ENCODE measurements around the gene KDF1.

KDF1 gene

GRCh38 chr1:26960625-26960966 is 328 bp upstream of the KDF1 start:
- Histone ChIP-seq H4K20me1 (ENCODE audit: insufficient read depth, low read length, poor library complexity, severe bottlenecking) (no peaks in the 10 kb centered on the region), H3K79me2 (ENCODE audit: insufficient read depth, low read length) (no peaks in the 10 kb centered on the region), H3K36me3 (ENCODE audit: insufficient read depth, low read length) (no peaks in the 10 kb centered on the region), H3K4me3 (ENCODE audit: low read length, poor library complexity, severe bottlenecking) (no peak overlapping the region), H3K9me3 (ENCODE audit: insufficient read depth, low read depth, low read length) (no peaks in the 10 kb centered on the region), H3F3A (ENCODE audit: low read depth) (no peaks in the 10 kb centered on the region), H3K9me2 (replicated peaks; ENCODE audit: low read depth, low read length) (no peaks in the 10 kb centered on the region), H3K27me3 (ENCODE audit: insufficient read depth, low read length, poor library complexity, severe bottlenecking) (no peaks in the 10 kb centered on the region), H2AFZ (ENCODE audit: low read length) (no peak overlapping the region), H3K9ac (ENCODE audit: low read depth, low read length, poor library complexity, severe bottlenecking) (no peak overlapping the region), H3K4me1 (ENCODE audit: insufficient read depth, low read length, poor library complexity, severe bottlenecking) (peaks cover 5% of the 10 kb centered on the region), H3K4me2 (ENCODE audit: low read depth, low read length, poor library complexity, severe bottlenecking) (no peak overlapping the region)
- no peak for TF ChIP-seq EZH2phosphoT487 (IDR thresholded peaks at IDR 0.05; ENCODE audit: borderline replicate concordance)
- TF ChIP-seq, protein P1, sequence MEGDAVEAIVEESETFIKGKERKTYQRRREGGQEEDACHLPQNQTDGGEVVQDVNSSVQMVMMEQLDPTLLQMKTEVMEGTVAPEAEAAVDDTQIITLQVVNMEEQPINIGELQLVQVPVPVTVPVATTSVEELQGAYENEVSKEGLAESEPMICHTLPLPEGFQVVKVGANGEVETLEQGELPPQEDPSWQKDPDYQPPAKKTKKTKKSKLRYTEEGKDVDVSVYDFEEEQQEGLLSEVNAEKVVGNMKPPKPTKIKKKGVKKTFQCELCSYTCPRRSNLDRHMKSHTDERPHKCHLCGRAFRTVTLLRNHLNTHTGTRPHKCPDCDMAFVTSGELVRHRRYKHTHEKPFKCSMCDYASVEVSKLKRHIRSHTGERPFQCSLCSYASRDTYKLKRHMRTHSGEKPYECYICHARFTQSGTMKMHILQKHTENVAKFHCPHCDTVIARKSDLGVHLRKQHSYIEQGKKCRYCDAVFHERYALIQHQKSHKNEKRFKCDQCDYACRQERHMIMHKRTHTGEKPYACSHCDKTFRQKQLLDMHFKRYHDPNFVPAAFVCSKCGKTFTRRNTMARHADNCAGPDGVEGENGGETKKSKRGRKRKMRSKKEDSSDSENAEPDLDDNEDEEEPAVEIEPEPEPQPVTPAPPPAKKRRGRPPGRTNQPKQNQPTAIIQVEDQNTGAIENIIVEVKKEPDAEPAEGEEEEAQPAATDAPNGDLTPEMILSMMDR (conservative IDR thresholded peaks at IDR 0.05; ENCODE audit: low read length), result no peak

GRCh38 chr1:26959270-26959669 is 998 bp downstream of the KDF1 start:
- Histone ChIP-seq H3K9ac (ENCODE audit: low read depth, low read length, poor library complexity, severe bottlenecking) (no peak overlapping the region), H3K79me2 (ENCODE audit: insufficient read depth, low read length) (no peaks in the 10 kb centered on the region), H3K36me3 (ENCODE audit: insufficient read depth, low read length) (no peaks in the 10 kb centered on the region), H3K27me3 (ENCODE audit: insufficient read depth, low read length, poor library complexity, severe bottlenecking) (no peaks in the 10 kb centered on the region), H4K20me1 (ENCODE audit: insufficient read depth, low read length, poor library complexity, severe bottlenecking) (no peaks in the 10 kb centered on the region), H3K4me3 (ENCODE audit: low read length, poor library complexity, severe bottlenecking) (no peak overlapping the region), H3K9me3 (ENCODE audit: insufficient read depth, low read depth, low read length) (no peaks in the 10 kb centered on the region), H3K9me2 (replicated peaks; ENCODE audit: low read depth, low read length) (no peaks in the 10 kb centered on the region), H3K4me1 (ENCODE audit: insufficient read depth, low read length, poor library complexity, severe bottlenecking) (peaks cover 5% of the 10 kb centered on the region), H3K4me2 (ENCODE audit: low read depth, low read length, poor library complexity, severe bottlenecking) (no peak overlapping the region), H2AFZ (ENCODE audit: low read length) (no peak overlapping the region), H3F3A (ENCODE audit: low read depth) (no peaks in the 10 kb centered on the region)
- TF ChIP-seq EZH2phosphoT487 (IDR thresholded peaks at IDR 0.05; ENCODE audit: borderline replicate concordance), result no peak
- TF ChIP-seq, protein P1 (conservative IDR thresholded peaks at IDR 0.05; ENCODE audit: low read length), result no peak

DNA sequence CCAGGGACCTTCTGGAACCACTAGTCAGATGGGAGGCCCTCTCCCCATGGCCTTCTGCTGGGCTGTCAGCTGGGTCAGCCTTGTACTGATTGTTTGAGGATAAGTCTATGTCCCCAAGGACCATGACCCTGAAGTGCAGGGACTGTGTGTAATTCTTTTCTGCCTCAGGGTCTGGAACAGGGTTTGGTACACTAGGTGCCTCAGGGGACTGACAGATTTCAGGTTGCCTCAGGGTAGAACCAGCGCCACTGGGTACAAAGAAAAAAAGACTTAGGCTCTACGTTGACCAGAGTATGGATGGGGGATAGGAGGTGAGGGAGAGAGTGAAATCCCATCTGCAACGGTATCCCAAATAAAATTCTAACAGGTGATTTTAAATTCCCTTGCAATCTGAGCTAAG is 3.0 kb downstream of the KDF1 start:
- no peak overlapping the region for H3K4me3 ChIP-seq (ENCODE audit: low read length, poor library complexity, severe bottlenecking)
- H3K9me2 ChIP-seq (replicated peaks; ENCODE audit: low read depth, low read length), result no peaks in the 10 kb centered on the region
- H2AFZ ChIP-seq (ENCODE audit: low read length), result no peak overlapping the region
- no peak overlapping the region for H3K4me2 ChIP-seq (ENCODE audit: low read depth, low read length, poor library complexity, severe bottlenecking)
- H3K36me3 ChIP-seq (ENCODE audit: insufficient read depth, low read length), result no peaks in the 10 kb centered on the region
- no peaks in the 10 kb centered on the region for H4K20me1 ChIP-seq (ENCODE audit: insufficient read depth, low read length, poor library complexity, severe bottlenecking)
- H3K79me2 ChIP-seq (ENCODE audit: insufficient read depth, low read length), result no peaks in the 10 kb centered on the region
- no peaks in the 10 kb centered on the region for H3F3A ChIP-seq (ENCODE audit: low read depth)
- TF ChIP-seq, protein P1 (conservative IDR thresholded peaks at IDR 0.05; ENCODE audit: low read length), result no peak
- no peak for TF ChIP-seq EZH2phosphoT487 (IDR thresholded peaks at IDR 0.05; ENCODE audit: borderline replicate concordance)
- no peak overlapping the region for H3K9ac ChIP-seq (ENCODE audit: low read depth, low read length, poor library complexity, severe bottlenecking)
- H3K4me1 ChIP-seq (ENCODE audit: insufficient read depth, low read length, poor library complexity, severe bottlenecking), result no peaks in the 10 kb centered on the region
- H3K27me3 ChIP-seq (ENCODE audit: insufficient read depth, low read length, poor library complexity, severe bottlenecking), result no peaks in the 10 kb centered on the region
- no peaks in the 10 kb centered on the region for H3K9me3 ChIP-seq (ENCODE audit: insufficient read depth, low read depth, low read length)

Data from Loucy (cell line).